GM20000 (cell line): Measurements from ENCODE around the gene SORBS1.

Source experiments
- DNase-seq: peaks from one replicate; pipeline ENCODE4 v3.0.0; 2012; ENCODE audit warnings: low spot score
- TF ChIP-seq, protein P1 (sequence below): IDR thresholded peaks from 2 replicates; pipeline ENCODE4 v1.5.1; 2012; ENCODE audit warnings: mild to moderate bottlenecking, control low read depth; ENCODE audit errors: extremely low read depth, missing control alignments

SORBS1 gene

DNA sequence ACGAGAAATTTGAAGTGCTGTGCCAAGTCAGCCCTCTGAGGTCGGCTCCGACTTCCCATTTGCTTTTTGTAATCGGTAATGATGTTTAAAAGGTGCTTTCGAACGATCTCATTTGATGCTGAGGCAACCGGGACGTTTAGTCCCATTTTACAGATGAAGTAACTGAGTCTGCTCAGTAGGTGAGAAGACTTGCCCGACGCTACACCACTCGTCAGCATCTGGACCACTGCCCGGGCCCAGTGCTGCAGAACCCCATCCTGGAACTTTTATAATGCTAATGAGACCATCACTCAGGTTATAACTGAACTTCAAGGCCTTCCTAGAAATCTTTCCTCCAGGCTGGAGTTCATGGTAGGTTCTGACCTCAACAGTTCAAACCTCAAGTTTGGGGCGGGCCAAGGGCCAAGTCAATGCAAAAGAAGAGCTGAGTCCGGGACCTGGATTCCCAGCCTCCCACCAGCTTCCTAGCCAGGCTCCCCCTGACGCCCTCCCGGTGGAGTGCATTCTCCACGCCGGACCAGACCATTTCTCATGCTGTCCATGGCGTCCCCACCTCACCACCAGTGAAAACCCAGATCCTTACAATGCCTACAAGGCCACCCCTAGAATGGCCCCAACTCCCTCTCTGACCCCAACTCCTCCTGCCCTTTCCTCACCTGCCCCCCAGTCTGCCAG, 269.7 kb downstream of the SORBS1 start:
- DNase-seq = no peak
- TF ChIP-seq, protein P1, sequence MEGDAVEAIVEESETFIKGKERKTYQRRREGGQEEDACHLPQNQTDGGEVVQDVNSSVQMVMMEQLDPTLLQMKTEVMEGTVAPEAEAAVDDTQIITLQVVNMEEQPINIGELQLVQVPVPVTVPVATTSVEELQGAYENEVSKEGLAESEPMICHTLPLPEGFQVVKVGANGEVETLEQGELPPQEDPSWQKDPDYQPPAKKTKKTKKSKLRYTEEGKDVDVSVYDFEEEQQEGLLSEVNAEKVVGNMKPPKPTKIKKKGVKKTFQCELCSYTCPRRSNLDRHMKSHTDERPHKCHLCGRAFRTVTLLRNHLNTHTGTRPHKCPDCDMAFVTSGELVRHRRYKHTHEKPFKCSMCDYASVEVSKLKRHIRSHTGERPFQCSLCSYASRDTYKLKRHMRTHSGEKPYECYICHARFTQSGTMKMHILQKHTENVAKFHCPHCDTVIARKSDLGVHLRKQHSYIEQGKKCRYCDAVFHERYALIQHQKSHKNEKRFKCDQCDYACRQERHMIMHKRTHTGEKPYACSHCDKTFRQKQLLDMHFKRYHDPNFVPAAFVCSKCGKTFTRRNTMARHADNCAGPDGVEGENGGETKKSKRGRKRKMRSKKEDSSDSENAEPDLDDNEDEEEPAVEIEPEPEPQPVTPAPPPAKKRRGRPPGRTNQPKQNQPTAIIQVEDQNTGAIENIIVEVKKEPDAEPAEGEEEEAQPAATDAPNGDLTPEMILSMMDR = no peak

DNA sequence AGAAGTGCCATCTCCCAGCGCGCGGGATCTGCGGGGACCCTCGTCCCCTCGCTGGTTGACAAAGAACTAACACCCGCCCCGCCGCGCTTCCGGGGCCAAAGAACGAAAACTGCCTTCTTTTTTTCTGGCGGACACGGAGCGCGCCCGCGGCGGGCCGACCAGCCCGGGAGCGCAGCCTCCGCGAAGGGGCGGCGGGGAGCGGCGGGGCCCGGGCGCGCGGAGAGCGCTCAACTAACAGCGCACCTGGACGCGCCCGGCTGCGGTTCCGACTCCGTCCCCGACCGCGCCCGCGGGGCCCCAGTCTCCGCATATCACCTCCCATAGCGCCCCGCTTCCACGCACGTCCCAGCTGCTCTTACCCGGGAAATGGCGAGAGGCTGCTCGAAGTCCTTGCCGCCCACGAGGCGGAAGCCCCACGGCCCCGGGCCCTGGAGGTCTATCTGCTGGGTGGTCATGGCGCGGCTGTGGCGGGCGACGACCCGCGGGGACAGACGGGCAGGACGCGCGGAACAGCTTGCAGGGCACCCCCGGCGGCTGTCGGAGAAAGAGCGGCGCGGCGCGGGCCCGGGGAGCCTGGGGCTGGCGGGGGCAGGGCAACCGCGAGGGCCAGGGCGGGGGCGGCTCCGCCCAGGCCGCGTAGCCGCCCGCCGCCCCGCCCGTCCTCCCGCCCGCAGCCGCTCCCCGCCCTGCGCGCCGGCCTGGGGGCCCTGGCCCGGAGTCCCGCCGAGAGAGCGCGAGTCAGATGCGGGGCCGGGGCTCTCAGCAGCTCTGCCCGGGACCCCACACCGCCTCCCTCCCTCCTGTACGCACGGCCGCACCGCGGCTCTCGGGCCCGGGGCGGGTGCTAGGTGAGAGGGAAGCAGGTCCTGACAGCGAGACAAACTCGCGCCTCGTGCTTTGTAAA, 270.5 kb downstream of the SORBS1 start, which contains the start of gene PDLIM1:
TSS of gene PDLIM1 (minus strand) at position 543 of the 904 bp plus-strand sequence. CDS start at position 455, 88 bp downstream.
- peak; percentile 96 for DNase-seq
- TF ChIP-seq, protein P1 = peak; percentile 33

DNA sequence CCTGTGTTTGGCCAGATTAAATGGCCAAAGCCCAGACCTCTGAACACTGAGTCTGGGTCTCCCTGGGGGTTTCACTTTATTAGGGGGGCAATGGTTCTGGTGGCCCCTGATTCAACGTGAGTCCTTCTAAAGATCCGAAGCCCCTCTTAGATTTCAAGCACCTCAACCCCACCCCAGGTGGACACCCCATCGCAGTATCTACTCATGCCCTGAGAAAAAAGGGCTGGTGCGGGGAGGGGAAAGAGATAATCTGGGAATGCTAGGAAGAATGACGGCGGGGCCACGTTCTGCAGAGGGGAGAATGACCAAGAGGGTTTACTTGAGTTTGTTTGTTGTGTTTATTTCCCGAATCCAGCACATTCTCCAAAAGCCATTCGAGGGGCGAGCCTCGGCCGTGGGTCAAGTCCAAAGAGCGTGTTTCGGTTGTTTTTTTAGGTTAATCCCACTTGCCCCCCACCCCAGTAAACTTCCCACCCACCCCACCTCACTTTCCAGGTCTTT, 271.2 kb downstream of the SORBS1 start:
- TF ChIP-seq, protein P1 = no peak
- DNase-seq = no peak

DNA sequence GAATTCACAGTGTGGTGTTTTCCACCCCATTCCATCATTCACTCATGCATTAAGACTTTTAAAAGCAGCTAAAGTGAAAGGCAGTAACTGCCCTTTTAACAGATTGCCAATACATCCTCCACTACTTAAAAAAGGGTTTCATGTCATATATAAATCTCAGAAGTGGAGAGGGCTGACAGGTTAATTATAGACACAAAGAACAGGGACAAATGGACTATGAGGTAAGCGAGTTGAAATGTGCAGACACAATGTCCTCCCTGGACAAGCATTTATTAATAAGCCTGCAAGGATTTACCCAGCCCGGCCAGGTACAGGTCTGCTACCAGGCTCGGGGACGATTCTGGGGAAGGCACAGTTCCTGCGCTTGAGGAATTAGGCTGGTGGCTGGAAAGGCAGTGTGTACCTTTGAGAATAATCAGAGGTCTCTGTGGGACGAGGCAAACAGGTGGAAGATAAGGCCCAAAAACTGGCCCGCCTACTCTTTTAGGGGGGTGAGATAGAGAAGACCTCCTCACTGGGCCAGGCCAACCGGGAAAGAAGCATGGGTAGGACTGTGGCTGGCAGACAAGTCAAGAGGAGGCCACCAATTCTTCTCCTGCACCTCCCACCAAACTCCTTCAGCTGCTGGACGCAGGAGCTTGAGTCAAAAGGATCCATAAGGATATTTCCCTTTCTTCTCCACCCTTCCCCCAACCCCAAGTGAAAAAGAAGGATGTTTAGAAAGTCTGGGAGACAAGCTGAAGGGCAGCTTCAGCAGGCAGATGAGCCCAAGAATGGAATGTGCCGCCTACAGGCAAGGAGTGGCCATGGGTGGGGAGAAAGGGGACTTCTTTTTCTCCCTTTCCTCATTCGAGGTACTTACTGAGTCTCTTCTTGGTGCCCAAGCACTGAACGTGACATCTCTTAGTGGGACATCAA, 271.9 kb downstream of the SORBS1 start:
- peak; percentile 52 for DNase-seq
- TF ChIP-seq, protein P1 = peak; percentile 21

DNA sequence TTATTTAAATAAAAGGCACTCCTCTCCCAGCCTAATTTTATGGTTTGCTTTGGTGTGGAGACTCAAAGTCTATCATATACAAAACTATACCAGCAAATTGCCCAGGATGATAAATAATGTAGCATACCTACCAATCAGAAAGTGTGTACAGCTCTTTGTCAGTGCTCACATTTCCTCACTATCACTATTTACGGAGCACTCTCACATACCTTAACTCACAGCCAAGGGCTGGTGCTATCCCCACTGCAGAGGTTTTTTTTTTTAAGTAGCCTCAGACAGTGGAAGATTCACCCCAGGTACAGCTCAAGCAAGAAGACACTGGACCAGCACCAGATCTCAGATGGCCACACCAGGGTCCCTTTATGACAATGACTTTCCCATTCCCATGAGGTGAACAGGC, 272.9 kb downstream of the SORBS1 start:
- DNase-seq = no peak
- TF ChIP-seq, protein P1 = no peak

DNA sequence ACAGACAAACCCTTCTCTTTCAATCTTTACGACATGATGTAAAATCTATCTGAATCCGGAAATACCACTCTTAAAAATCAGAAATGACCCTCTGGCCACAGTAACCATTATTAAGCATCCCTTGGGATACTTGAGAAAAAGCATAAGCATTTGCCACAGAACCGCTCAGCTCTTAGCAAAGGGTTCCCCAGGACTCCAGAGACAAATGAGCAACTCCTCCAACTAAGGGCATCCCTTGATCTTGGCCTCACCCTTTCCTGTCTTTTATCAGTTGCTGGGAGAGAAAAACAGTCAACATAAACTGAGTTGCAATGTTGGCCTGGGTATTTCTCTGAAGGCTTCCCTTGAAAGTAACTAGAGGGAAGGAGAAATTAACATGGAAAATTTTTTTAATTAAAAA, 273.9 kb downstream of the SORBS1 start:
- no peak for DNase-seq
- TF ChIP-seq, protein P1 = no peak
